Trophoblast cell (in vitro differentiated cells and primary cell): ENCODE data around the gene ZNF280D.

Source experiments
- DNase-seq, 2 donors: peaks; one replicate each; pipeline ENCODE4 v3.0.0-alpha.2; 2016
- H2AFZ ChIP-seq: 2 replicates; pipeline ENCODE4 v1.6.1; 2013; ENCODE audit warnings: low read length, moderate library complexity, mild to moderate bottlenecking; ENCODE audit not compliant: insufficient read depth, poor library complexity
- H2AK5ac ChIP-seq: 2 replicates; pipeline ENCODE4 v1.6.1; 2013; ENCODE audit warnings: mild to moderate bottlenecking, low read length
- H2BK120ac ChIP-seq: 2 replicates; pipeline ENCODE4 v1.6.1; 2013; ENCODE audit warnings: low read length, mild to moderate bottlenecking, moderate library complexity; ENCODE audit not compliant: insufficient read depth, poor library complexity
- H2BK12ac ChIP-seq: 2 replicates; pipeline ENCODE4 v1.6.1; 2013; ENCODE audit warnings: mild to moderate bottlenecking, low read length, moderate library complexity
- H2BK5ac ChIP-seq: 2 replicates; pipeline ENCODE4 v1.6.1; 2013; ENCODE audit warnings: low read length, low read depth, moderate library complexity, mild to moderate bottlenecking; ENCODE audit not compliant: poor library complexity
- H3K14ac ChIP-seq: 2 replicates; pipeline ENCODE4 v1.6.1; 2013; ENCODE audit warnings: mild to moderate bottlenecking, low read length
- H3K18ac ChIP-seq: 2 replicates; pipeline ENCODE4 v1.6.1; 2013; ENCODE audit warnings: mild to moderate bottlenecking, low read length
- H3K23ac ChIP-seq: 2 replicates; pipeline ENCODE4 v1.6.1; 2013; ENCODE audit warnings: low read length
- H3K27ac ChIP-seq: 2 replicates; pipeline ENCODE4 v1.5.1; 2013; ENCODE audit warnings: low read depth, mild to moderate bottlenecking, inconsistent platforms, low read length, moderate library complexity
- H3K27me3 ChIP-seq: 2 replicates; pipeline ENCODE4 v1.6.1; 2013; ENCODE audit warnings: inconsistent platforms, mild to moderate bottlenecking, low read length, moderate library complexity; ENCODE audit not compliant: insufficient read depth
- H3K36me3 ChIP-seq, 2 experiments: 1 replicate in 1 of 2; 2 replicates in 1 of 2; pipeline ENCODE4 v1.6.1; 2013; ENCODE audit warnings: low read length in 2 of 2, mild to moderate bottlenecking in 2 of 2, moderate library complexity in 1 of 2; ENCODE audit not compliant: insufficient read depth in 2 of 2, control insufficient read depth in 1 of 2
- H3K4ac ChIP-seq: 2 replicates; pipeline ENCODE4 v1.6.1; 2013; ENCODE audit warnings: low read depth, mild to moderate bottlenecking, low read length, moderate library complexity
- H3K4me1 ChIP-seq, 2 experiments: 1 replicate in 1 of 2; 2 replicates in 1 of 2; pipeline ENCODE4 v1.6.1; 2013; ENCODE audit warnings: low read length in 2 of 2, mild to moderate bottlenecking in 2 of 2, moderate library complexity in 1 of 2; ENCODE audit not compliant: insufficient read depth in 2 of 2, control insufficient read depth in 1 of 2
- H3K4me2 ChIP-seq: 2 replicates; pipeline ENCODE4 v1.6.1; 2013; ENCODE audit warnings: inconsistent platforms, mild to moderate bottlenecking, low read length, moderate library complexity
- H3K4me3 ChIP-seq: 2 replicates; pipeline ENCODE4 v1.5.1; 2013; ENCODE audit warnings: mild to moderate bottlenecking, low read depth, low read length, inconsistent platforms
- H3K79me1 ChIP-seq: one replicate; pipeline ENCODE4 v1.6.1; 2013; ENCODE audit warnings: low read length
- H3K79me2 ChIP-seq: 2 replicates; pipeline ENCODE4 v1.6.1; 2013; ENCODE audit warnings: low read length, mild to moderate bottlenecking; ENCODE audit not compliant: control insufficient read depth, insufficient read depth, poor library complexity
- H3K9ac ChIP-seq: 2 replicates; pipeline ENCODE4 v1.6.1; 2013; ENCODE audit warnings: mild to moderate bottlenecking, low read length
- H3K9me3 ChIP-seq: 2 replicates; pipeline ENCODE4 v1.6.1; 2013; ENCODE audit warnings: low read depth, mild to moderate bottlenecking, control low read depth, inconsistent platforms, low read length; ENCODE audit not compliant: insufficient read depth
- H4K12ac ChIP-seq: 2 replicates; pipeline ENCODE4 v1.6.1; 2013; ENCODE audit warnings: low read depth, mild to moderate bottlenecking, low read length, moderate library complexity
- H4K8ac ChIP-seq: 2 replicates; pipeline ENCODE4 v1.6.1; 2013; ENCODE audit warnings: low read depth, mild to moderate bottlenecking, low read length, moderate library complexity
- H4K91ac ChIP-seq: one replicate; pipeline ENCODE4 v1.6.1; 2013; ENCODE audit warnings: low read depth, mild to moderate bottlenecking, low read length, moderate library complexity
- WGBS: extraction: QIAGEN DNeasy Blood & Tissue Kit; methylation state at CpG from one replicate; pipeline ENCODE4 v1.1.7; 2013; ENCODE audit warnings: missing lambda C conversion rate; ENCODE audit not compliant: insufficient read length, insufficient coverage; ENCODE audit errors: extremely low coverage; 5-methylcytosine and 5-hydroxymethylcytosine counted together

Gene ZNF280D

DNA sequence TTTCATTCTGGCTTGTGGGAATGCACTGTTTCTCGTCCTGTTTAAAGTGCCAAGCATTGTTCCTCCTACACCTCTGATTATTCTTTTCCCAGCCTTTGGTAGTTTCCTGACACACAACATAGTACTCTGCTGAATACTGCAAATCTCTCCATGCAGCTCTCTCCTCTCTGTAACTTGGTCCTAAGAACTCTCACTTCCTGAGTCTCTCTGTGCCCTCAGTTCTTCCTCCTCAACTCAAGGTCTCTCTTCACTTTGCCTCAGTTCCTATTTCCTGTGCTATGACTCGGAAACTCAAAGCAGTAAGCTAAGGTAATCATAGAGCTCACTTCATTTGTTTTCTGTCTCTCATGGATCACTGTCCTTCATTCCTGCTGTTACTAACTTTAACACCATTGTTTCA lies 113.4 kb downstream of the ZNF280D start:
- no peak for DNase-seq
- H3K4me3 ChIP-seq: no peak overlapping the region
- H3K4me1 ChIP-seq: no peaks in the 10 kb centered on the region
- H3K23ac ChIP-seq: no peak overlapping the region
- H2BK5ac ChIP-seq: no peak overlapping the region
- no peak overlapping the region for H4K8ac ChIP-seq
- H2BK120ac ChIP-seq: no peak overlapping the region
- no peak overlapping the region for H4K91ac ChIP-seq
- no peak overlapping the region for H3K18ac ChIP-seq
- no peak overlapping the region for H2AK5ac ChIP-seq
- H2BK12ac ChIP-seq: no peak overlapping the region
- H3K79me1 ChIP-seq: no peaks in the 10 kb centered on the region
- H3K36me3 ChIP-seq: no peaks in the 10 kb centered on the region
- no peak overlapping the region for H2AFZ ChIP-seq
- no peak overlapping the region for H3K27ac ChIP-seq
- H3K79me2 ChIP-seq: no peaks in the 10 kb centered on the region
- WGBS: no CpG with 5 or more reads among the region's 2 CpGs
- H3K14ac ChIP-seq: no peak overlapping the region
- no peaks in the 10 kb centered on the region for H3K27me3 ChIP-seq
- H3K9ac ChIP-seq: no peak overlapping the region
- no peak overlapping the region for H3K4ac ChIP-seq
- H3K4me2 ChIP-seq: no peak overlapping the region
- H3K9me3 ChIP-seq: no peaks in the 10 kb centered on the region
- no peak overlapping the region for H4K12ac ChIP-seq

DNA sequence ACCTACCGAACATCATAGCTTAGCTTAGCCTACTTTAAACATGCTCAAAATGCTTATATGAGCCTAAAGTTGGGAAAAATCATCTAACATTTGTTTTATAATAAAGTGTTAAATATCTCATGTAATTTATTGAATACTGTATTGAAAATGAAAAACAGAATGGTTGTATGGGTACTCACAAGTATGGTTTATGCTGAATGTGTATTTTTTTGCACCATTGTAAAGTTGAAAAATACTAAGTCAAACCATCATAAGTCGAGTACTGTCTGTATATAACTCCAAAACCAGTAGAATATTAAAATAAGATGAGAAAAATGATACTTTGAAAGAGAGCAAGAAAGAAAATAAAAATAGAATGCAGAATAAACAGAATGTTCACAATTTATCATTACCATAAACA lies 115.7 kb downstream of the ZNF280D start:
- H2BK120ac ChIP-seq: no peak overlapping the region
- no peak overlapping the region for H2BK12ac ChIP-seq
- H2AK5ac ChIP-seq: no peak overlapping the region
- no peak overlapping the region for H3K9ac ChIP-seq
- H3K14ac ChIP-seq: no peak overlapping the region
- H3K4ac ChIP-seq: no peak overlapping the region
- no peak overlapping the region for H3K4me3 ChIP-seq
- no CpG with 5 or more reads among the region's 2 CpGs for WGBS
- H4K12ac ChIP-seq: no peak overlapping the region
- H2AFZ ChIP-seq: no peak overlapping the region
- H3K79me1 ChIP-seq: no peaks in the 10 kb centered on the region
- no peaks in the 10 kb centered on the region for H3K27me3 ChIP-seq
- no peaks in the 10 kb centered on the region for H3K36me3 ChIP-seq
- no peak overlapping the region for H3K27ac ChIP-seq
- no peak for DNase-seq
- no peaks in the 10 kb centered on the region for H3K4me1 ChIP-seq
- H3K23ac ChIP-seq: no peak overlapping the region
- H4K8ac ChIP-seq: no peak overlapping the region
- H3K4me2 ChIP-seq: no peak overlapping the region
- H3K18ac ChIP-seq: no peak overlapping the region
- H3K9me3 ChIP-seq: no peaks in the 10 kb centered on the region
- H4K91ac ChIP-seq: no peak overlapping the region
- H2BK5ac ChIP-seq: no peak overlapping the region
- no peaks in the 10 kb centered on the region for H3K79me2 ChIP-seq

DNA sequence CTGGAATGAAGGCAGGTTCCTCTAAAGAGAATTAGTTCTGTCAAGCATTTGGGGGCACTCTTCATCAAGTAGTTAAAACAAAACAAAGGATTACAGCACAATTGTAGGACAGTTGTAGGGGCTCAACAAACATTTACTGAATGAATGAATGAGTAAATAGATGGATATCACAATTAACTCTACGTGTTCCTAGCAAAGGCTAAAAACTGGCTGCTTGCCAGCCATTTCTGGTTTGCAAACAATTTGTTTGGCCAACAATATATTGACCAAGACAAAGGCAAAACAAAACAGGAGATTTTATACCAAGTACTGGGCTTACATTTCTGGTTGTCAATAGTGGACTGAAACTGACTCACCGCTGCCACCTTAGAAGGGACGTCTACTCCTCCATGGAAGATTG lies 116.8 kb downstream of the ZNF280D start:
- no peak overlapping the region for H2AK5ac ChIP-seq
- H3K4me2 ChIP-seq: no peak overlapping the region
- H2AFZ ChIP-seq: no peak overlapping the region

DNA sequence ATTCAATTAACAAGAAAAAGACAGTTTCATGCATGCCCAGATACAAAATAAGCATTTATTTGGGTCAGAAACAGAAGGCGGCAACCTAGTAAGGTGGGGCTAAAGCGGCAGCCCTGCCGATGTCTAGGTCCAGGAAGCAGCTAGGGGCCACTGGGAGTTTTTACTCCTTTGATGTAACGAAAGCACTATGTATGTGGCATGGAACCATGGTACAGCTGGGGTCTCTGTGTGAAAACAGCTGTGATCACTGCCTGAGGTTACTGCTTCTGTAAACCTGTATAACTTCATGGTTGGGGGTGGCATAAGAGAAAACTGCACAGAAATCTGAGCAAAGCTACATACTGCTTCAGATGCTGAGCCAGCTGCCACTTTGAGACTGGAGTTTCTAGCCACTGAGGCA lies 119.5 kb downstream of the ZNF280D start:
- WGBS: no CpG with 5 or more reads among the region's 4 CpGs
- Histone ChIP-seq H4K91ac (no peak overlapping the region), H3K36me3 (no peaks in the 10 kb centered on the region)

More for the DNA sequence above, 116.8 kb downstream of the ZNF280D start:
- no peaks in the 10 kb centered on the region for H3K79me1 ChIP-seq
- no peaks in the 10 kb centered on the region for H3K27me3 ChIP-seq
- H3K4me1 ChIP-seq: no peaks in the 10 kb centered on the region
- H3K9ac ChIP-seq: no peak overlapping the region
- WGBS: no CpG with 5 or more reads among the region's 3 CpGs
- no peak overlapping the region for H3K18ac ChIP-seq
- H3K4ac ChIP-seq: no peak overlapping the region
- no peak overlapping the region for H4K12ac ChIP-seq
- no peak for DNase-seq
- no peak overlapping the region for H2BK12ac ChIP-seq
- no peak overlapping the region for H3K27ac ChIP-seq
- H3K23ac ChIP-seq: no peak overlapping the region
- no peak overlapping the region for H4K8ac ChIP-seq
- no peaks in the 10 kb centered on the region for H3K79me2 ChIP-seq
- no peak overlapping the region for H3K14ac ChIP-seq
- no peak overlapping the region for H4K91ac ChIP-seq
- no peak overlapping the region for H2BK5ac ChIP-seq
- H3K4me3 ChIP-seq: no peak overlapping the region
- H3K9me3 ChIP-seq: no peaks in the 10 kb centered on the region
- H3K36me3 ChIP-seq: no peaks in the 10 kb centered on the region
- H2BK120ac ChIP-seq: no peak overlapping the region

More for the DNA sequence above, 119.5 kb downstream of the ZNF280D start:
- Histone ChIP-seq H2BK120ac (no peak overlapping the region), H3K9me3 (no peaks in the 10 kb centered on the region), H3K79me2 (no peaks in the 10 kb centered on the region), H3K27ac (no peak overlapping the region), H3K4me1 (no peaks in the 10 kb centered on the region), H4K8ac (no peak overlapping the region), H3K4ac (no peak overlapping the region), H4K12ac (no peak overlapping the region), H3K18ac (no peak overlapping the region), H3K27me3 (no peaks in the 10 kb centered on the region), H3K23ac (no peak overlapping the region), H2BK5ac (no peak overlapping the region), H3K4me2 (no peak overlapping the region), H3K4me3 (no peak overlapping the region), H2AFZ (no peak overlapping the region), H2AK5ac (no peak overlapping the region), H3K9ac (no peak overlapping the region), H3K14ac (no peak overlapping the region), H2BK12ac (no peak overlapping the region), H3K79me1 (no peaks in the 10 kb centered on the region)
- no peak for DNase-seq
